Loucy (cell line): ENCODE measurements around the gene DNA2.

Source experiments
- H2AFZ ChIP-seq: fragments of 200-600 bp; sonication (generic); 2 replicates; pipeline ENCODE4 v1.6.0; 2016; ENCODE audit warnings: antibody characterized with exemption, mild to moderate bottlenecking, low read length, moderate library complexity
- H3F3A ChIP-seq: fragments of 200-600 bp; 2 replicates; pipeline ENCODE4 v1.6.0; 2016; ENCODE audit warnings: antibody characterized with exemption, low read depth, mild to moderate bottlenecking
- H3K27me3 ChIP-seq: fragments of 200-600 bp; sonication (generic); 2 replicates; pipeline ENCODE4 v1.6.1; 2014; ENCODE audit warnings: low read length, mild to moderate bottlenecking; ENCODE audit not compliant: insufficient read depth, poor library complexity, severe bottlenecking
- H3K36me3 ChIP-seq: fragments of 200-600 bp; sonication (generic); 2 replicates; pipeline ENCODE4 v1.6.1; 2016; ENCODE audit warnings: low read length; ENCODE audit not compliant: insufficient read depth
- H3K4me1 ChIP-seq: fragments of 200-600 bp; sonication (generic); 2 replicates; pipeline ENCODE4 v1.5.1; 2014; ENCODE audit warnings: low read length, mild to moderate bottlenecking; ENCODE audit not compliant: insufficient read depth, poor library complexity, severe bottlenecking
- H3K4me2 ChIP-seq: fragments of 200-600 bp; sonication (generic); 2 replicates; pipeline ENCODE4 v1.6.0; 2014; ENCODE audit warnings: antibody characterized with exemption, low read length, low read depth, mild to moderate bottlenecking; ENCODE audit not compliant: poor library complexity, severe bottlenecking
- H3K4me3 ChIP-seq: fragments of 200-600 bp; sonication (generic); 2 replicates; pipeline ENCODE4 v1.5.1; 2014; ENCODE audit warnings: low read length, mild to moderate bottlenecking, mixed read lengths; ENCODE audit not compliant: poor library complexity, severe bottlenecking
- H3K79me2 ChIP-seq: fragments of 200-600 bp; sonication (generic); 2 replicates; pipeline ENCODE4 v1.6.1; 2014; ENCODE audit warnings: low read length; ENCODE audit not compliant: insufficient read depth
- H3K9ac ChIP-seq: fragments of 200-600 bp; sonication (generic); 2 replicates; pipeline ENCODE4 v1.6.0; 2014; ENCODE audit warnings: mild to moderate bottlenecking, low read depth, low read length, moderate library complexity; ENCODE audit not compliant: poor library complexity, severe bottlenecking
- H3K9me2 ChIP-seq: fragments of 200-600 bp; sonication (generic); replicated peaks from 2 replicates; pipeline ENCODE4 v1.6.1; 2016; ENCODE audit warnings: low read depth, low read length, mixed read lengths
- H3K9me3 ChIP-seq: fragments of 200-600 bp; sonication (generic); 2 replicates; pipeline ENCODE4 v1.6.1; 2014; ENCODE audit warnings: mild to moderate bottlenecking, antibody characterized with exemption, low read length, low read depth; ENCODE audit not compliant: insufficient read depth
- H4K20me1 ChIP-seq: fragments of 200-600 bp; sonication (generic); 2 replicates; pipeline ENCODE4 v1.6.0; 2014; ENCODE audit warnings: antibody characterized with exemption, low read length, mild to moderate bottlenecking; ENCODE audit not compliant: insufficient read depth, poor library complexity, severe bottlenecking
- EZH2phosphoT487 ChIP-seq: fragments of 200-600 bp; IDR thresholded peaks from 2 replicates; pipeline ENCODE4 v1.6.1; 2018; ENCODE audit warnings: antibody characterized with exemption, mild to moderate bottlenecking, moderate library complexity, borderline replicate concordance
- TF ChIP-seq, protein P1 (sequence below): fragments of 200-600 bp; sonication (generic); conservative IDR thresholded peaks from 2 replicates; pipeline ENCODE4 v1.5.1; 2014; ENCODE audit warnings: mild to moderate bottlenecking, antibody characterized with exemption, low read length

The DNA2 gene

DNA sequence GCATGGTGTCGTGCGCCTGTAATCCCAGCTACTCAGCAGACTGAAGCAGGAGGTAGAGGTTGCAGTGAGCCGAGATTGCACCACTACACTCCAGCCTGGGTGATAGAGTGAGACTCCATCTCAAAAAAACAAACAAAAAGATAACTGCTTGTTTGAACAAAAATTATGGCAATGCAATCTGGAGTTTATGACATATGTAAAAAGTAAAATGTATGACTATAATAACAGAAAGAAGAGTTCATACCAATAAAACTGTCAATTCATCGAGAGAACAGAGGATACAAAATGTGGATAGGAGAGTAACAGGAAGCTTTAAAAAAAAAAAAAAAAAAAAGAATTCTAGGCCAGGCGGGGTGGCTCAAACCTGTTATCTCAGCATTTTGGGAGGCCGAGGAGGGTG lies 36.3 kb upstream of the DNA2 start:
- no peaks in the 10 kb centered on the region for H3K4me1 ChIP-seq
- no peak overlapping the region for H3K4me3 ChIP-seq
- H2AFZ ChIP-seq, result no peak overlapping the region
- TF ChIP-seq, protein P1, sequence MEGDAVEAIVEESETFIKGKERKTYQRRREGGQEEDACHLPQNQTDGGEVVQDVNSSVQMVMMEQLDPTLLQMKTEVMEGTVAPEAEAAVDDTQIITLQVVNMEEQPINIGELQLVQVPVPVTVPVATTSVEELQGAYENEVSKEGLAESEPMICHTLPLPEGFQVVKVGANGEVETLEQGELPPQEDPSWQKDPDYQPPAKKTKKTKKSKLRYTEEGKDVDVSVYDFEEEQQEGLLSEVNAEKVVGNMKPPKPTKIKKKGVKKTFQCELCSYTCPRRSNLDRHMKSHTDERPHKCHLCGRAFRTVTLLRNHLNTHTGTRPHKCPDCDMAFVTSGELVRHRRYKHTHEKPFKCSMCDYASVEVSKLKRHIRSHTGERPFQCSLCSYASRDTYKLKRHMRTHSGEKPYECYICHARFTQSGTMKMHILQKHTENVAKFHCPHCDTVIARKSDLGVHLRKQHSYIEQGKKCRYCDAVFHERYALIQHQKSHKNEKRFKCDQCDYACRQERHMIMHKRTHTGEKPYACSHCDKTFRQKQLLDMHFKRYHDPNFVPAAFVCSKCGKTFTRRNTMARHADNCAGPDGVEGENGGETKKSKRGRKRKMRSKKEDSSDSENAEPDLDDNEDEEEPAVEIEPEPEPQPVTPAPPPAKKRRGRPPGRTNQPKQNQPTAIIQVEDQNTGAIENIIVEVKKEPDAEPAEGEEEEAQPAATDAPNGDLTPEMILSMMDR, result no peak
- TF ChIP-seq EZH2phosphoT487, result no peak
- H3K9ac ChIP-seq, result no peak overlapping the region
- no peaks in the 10 kb centered on the region for H3K9me2 ChIP-seq
- H3K4me2 ChIP-seq, result no peak overlapping the region
- no peaks in the 10 kb centered on the region for H3K36me3 ChIP-seq
- no peaks in the 10 kb centered on the region for H3K9me3 ChIP-seq
- H4K20me1 ChIP-seq, result no peaks in the 10 kb centered on the region
- H3K79me2 ChIP-seq, result no peaks in the 10 kb centered on the region
- H3F3A ChIP-seq, result no peaks in the 10 kb centered on the region
- H3K27me3 ChIP-seq, result no peaks in the 10 kb centered on the region

DNA sequence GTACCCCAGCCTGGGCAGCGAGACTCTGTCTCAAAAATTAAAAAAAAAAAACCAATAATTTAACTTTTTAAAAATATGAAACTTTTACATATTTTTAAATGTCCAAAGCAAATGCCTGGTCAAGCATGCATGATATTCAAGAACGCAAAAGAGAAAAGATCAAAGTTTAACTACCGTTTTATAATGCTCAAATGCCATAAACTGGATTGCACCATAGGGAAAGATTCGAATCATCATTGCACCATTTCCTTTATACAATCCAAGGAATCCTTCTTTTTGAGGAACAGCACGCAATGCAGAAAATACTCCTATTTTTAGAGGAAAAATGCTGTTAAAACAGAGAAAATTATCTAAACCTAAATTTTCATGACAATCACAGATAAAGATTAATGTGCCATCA lies 34.6 kb upstream of the DNA2 start:
- H3K79me2 ChIP-seq, result no peaks in the 10 kb centered on the region
- no peaks in the 10 kb centered on the region for H3K9me3 ChIP-seq
- H3K9me2 ChIP-seq, result no peaks in the 10 kb centered on the region
- H3K4me2 ChIP-seq, result no peak overlapping the region
- H2AFZ ChIP-seq, result no peak overlapping the region
- no peaks in the 10 kb centered on the region for H3K4me1 ChIP-seq
- H3K27me3 ChIP-seq, result no peaks in the 10 kb centered on the region
- H4K20me1 ChIP-seq, result no peaks in the 10 kb centered on the region
- H3K4me3 ChIP-seq, result no peak overlapping the region
- H3F3A ChIP-seq, result no peaks in the 10 kb centered on the region
- no peak overlapping the region for H3K9ac ChIP-seq
- no peak for TF ChIP-seq EZH2phosphoT487
- TF ChIP-seq, protein P1, result no peak
- no peaks in the 10 kb centered on the region for H3K36me3 ChIP-seq

DNA sequence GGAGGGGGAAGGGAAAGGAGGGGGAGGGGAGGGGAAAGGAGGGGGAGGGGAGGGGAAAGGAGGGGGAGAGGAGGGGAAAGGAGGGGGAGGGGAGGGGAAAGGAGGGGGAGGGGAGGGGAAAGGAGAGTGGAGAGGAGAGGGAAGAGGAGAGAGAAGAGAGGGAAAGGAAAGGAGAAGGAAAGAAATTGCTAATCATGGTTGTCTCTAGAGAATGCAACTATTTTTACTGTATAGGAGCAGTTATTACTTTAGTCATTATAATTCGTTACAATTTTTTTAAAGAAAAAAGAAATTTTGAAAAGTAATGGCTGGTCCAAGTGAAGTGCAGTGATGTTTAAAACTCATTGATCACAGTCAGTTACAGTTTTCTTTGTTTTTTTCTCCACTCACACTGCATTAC lies 31.1 kb upstream of the DNA2 start:
- no peaks in the 10 kb centered on the region for H3K36me3 ChIP-seq
- no peaks in the 10 kb centered on the region for H3F3A ChIP-seq
- no peak overlapping the region for H3K4me2 ChIP-seq

More for the DNA sequence above, 31.1 kb upstream of the DNA2 start:
- no peak for TF ChIP-seq EZH2phosphoT487
- TF ChIP-seq, protein P1, result no peak
- no peaks in the 10 kb centered on the region for H3K4me1 ChIP-seq
- H4K20me1 ChIP-seq, result no peaks in the 10 kb centered on the region
- no peaks in the 10 kb centered on the region for H3K9me3 ChIP-seq
- H3K79me2 ChIP-seq, result no peaks in the 10 kb centered on the region
- H2AFZ ChIP-seq, result no peak overlapping the region
- no peak overlapping the region for H3K4me3 ChIP-seq
- H3K9me2 ChIP-seq, result no peaks in the 10 kb centered on the region
- H3K9ac ChIP-seq, result no peak overlapping the region
- no peaks in the 10 kb centered on the region for H3K27me3 ChIP-seq
